Measurements from ENCODE around the gene MYO1C. TPM values are rescaled to one million over a fixed set of nuclear protein-coding genes. Genes with fewer than 3 reads are reported as not detected.

Gene MYO1C
- total and polyA plus RNA-seq, 9 of the 15 experiments (the other 6 are each of a cell fraction or from before 2014, with no cell fraction given): 0.46 to 32.5 (median 11.6) TPM

- TF ChIP-seq TFAP4 (CRISPR knock-in tag; IDR thresholded peaks at IDR 0.05; ENCODE audit: borderline replicate concordance) (peak; percentile 57; the same call in 1 of the 2 replicates), NRF1 (conservative IDR thresholded peaks at IDR 0.05 in 1 of 2, IDR thresholded peaks at IDR 0.05 in 1 of 2) (peak; percentile 95 to 96), SIN3A (IDR thresholded peaks at IDR 0.05; ENCODE audit: borderline replicate concordance in 2 of 2, control insufficient read depth in 1 of 2, low read depth in 2 of 2, low read length in 2 of 2) (peak; percentile 71 to 97), ZNF77 (CRISPR knock-in tag; IDR thresholded peaks at IDR 0.05) (no peak), THRAP3 (IDR thresholded peaks at IDR 0.05; ENCODE audit: borderline replicate concordance) (no peak), MYC (IDR thresholded peaks at IDR 0.05; ENCODE audit: low read depth, low read length) (no peak; the same call in 1 of the 2 replicates), MYC (CRISPR knock-in tag; IDR thresholded peaks at IDR 0.05; ENCODE audit: borderline replicate concordance, low read depth) (no peak), MXI1 (IDR thresholded peaks at IDR 0.05; ENCODE audit: low read depth, low read length) (peak; percentile 55; the same call in 1 of the 2 replicates), MAZ (CRISPR knock-in tag; conservative IDR thresholded peaks at IDR 0.05 in 1 of 2, IDR thresholded peaks at IDR 0.05 in 1 of 2) (peak; percentile 27 to 29; a peak in 2 of 4 replicates), NCOA1 (IDR thresholded peaks at IDR 0.05; ENCODE audit: low read depth) (no peak), CBFA2T2 (conservative IDR thresholded peaks at IDR 0.05) (no peak), RB1 (IDR thresholded peaks at IDR 0.05; ENCODE audit: low read depth) (no peak; the same call in 1 of the 2 replicates), ZBTB34 (CRISPR knock-in tag; IDR thresholded peaks at IDR 0.05) (no peak), SIX5 (IDR thresholded peaks at IDR 0.05; ENCODE audit: borderline replicate concordance in 1 of 2, insufficient read depth in 1 of 2, low read depth in 1 of 2, low read length in 2 of 2) (no peak), FOSL1 (tag; conservative IDR thresholded peaks at IDR 0.05) (no peak)
- TF ChIP-seq, protein P1, sequence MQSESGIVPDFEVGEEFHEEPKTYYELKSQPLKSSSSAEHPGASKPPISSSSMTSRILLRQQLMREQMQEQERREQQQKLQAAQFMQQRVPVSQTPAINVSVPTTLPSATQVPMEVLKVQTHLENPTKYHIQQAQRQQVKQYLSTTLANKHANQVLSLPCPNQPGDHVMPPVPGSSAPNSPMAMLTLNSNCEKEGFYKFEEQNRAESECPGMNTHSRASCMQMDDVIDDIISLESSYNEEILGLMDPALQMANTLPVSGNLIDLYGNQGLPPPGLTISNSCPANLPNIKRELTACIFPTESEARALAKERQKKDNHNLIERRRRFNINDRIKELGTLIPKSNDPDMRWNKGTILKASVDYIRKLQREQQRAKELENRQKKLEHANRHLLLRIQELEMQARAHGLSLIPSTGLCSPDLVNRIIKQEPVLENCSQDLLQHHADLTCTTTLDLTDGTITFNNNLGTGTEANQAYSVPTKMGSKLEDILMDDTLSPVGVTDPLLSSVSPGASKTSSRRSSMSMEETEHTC (IDR thresholded peaks at IDR 0.05): no peak
- TF ChIP-seq, protein P2, sequence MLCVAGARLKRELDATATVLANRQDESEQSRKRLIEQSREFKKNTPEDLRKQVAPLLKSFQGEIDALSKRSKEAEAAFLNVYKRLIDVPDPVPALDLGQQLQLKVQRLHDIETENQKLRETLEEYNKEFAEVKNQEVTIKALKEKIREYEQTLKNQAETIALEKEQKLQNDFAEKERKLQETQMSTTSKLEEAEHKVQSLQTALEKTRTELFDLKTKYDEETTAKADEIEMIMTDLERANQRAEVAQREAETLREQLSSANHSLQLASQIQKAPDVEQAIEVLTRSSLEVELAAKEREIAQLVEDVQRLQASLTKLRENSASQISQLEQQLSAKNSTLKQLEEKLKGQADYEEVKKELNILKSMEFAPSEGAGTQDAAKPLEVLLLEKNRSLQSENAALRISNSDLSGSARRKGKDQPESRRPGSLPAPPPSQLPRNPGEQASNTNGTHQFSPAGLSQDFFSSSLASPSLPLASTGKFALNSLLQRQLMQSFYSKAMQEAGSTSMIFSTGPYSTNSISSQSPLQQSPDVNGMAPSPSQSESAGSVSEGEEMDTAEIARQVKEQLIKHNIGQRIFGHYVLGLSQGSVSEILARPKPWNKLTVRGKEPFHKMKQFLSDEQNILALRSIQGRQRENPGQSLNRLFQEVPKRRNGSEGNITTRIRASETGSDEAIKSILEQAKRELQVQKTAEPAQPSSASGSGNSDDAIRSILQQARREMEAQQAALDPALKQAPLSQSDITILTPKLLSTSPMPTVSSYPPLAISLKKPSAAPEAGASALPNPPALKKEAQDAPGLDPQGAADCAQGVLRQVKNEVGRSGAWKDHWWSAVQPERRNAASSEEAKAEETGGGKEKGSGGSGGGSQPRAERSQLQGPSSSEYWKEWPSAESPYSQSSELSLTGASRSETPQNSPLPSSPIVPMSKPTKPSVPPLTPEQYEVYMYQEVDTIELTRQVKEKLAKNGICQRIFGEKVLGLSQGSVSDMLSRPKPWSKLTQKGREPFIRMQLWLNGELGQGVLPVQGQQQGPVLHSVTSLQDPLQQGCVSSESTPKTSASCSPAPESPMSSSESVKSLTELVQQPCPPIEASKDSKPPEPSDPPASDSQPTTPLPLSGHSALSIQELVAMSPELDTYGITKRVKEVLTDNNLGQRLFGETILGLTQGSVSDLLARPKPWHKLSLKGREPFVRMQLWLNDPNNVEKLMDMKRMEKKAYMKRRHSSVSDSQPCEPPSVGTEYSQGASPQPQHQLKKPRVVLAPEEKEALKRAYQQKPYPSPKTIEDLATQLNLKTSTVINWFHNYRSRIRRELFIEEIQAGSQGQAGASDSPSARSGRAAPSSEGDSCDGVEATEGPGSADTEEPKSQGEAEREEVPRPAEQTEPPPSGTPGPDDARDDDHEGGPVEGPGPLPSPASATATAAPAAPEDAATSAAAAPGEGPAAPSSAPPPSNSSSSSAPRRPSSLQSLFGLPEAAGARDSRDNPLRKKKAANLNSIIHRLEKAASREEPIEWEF (CRISPR knock-in tag; IDR thresholded peaks at IDR 0.05): no peak
Measured at GRCh38 chr17:1516388-1517161, 24.1 kb upstream of the MYO1C start, which contains the start of gene INPP5K (continued).
